GM21529 (cell line): ENCODE results near the gene POLR3GL.

Experiments used
- ATAC-seq: cut with Tn5 transposase; IDR thresholded peaks from one replicate; pipeline ENCODE4 v1.9.1; 2021; ENCODE audit not compliant: unreplicated experiment

POLR3GL gene

DNA sequence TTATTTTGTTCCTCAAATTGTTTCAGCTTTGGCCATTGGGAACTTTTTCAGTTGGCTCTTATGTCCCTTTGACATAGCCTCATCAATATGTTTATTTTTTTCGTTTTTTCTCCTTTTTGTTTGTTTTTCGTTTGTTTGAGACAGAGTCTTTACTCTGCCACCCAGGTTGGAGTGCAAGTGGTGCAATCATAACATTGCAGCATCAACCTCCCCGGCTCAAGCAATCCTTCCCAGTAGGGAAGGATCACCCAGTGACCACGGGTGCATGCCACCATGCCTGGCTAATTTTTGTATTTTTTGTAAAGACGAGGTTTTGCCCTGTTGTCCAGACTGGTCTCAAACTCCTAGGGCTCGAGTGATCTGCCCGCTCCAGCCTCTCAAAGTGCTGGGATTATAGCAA is 8.1 kb downstream of the POLR3GL start:
- ATAC-seq = no peak

DNA sequence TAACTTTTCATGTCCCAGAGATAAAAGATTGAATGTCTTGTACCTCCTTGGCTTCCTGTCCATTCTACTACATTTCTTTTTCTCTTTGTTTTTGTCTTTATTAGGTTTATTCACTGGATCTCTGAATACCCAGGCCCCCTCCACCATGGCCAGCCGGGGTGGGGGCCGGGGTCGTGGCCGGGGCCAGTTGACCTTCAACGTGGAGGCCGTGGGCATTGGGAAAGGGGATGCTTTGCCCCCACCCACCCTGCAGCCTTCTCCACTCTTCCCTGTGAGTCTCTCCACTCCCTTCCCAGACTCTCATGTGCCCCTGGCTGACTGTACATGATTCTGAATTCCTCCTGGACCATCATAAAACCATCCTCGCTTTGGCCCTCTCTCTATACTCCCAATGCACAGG is 10.2 kb downstream of the POLR3GL start:
- ATAC-seq = no peak

DNA sequence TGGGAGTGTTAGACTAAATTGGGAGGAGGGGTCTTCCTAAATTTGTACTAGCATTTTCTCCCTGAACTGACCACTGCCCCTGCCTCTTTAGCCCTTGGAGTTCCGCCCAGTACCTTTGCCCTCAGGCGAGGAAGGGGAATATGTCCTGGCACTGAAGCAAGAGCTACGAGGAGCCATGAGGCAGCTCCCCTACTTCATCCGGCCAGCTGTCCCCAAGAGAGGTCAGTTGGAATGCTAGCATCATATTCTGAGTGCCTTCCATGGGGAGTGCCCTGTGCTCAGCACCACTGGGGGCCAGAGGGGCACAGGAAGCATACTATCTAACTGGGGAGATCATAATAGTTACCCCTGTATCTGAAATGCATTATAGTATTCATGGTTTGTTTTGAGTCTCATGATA is 10.7 kb downstream of the POLR3GL start:
- ATAC-seq = no peak

DNA sequence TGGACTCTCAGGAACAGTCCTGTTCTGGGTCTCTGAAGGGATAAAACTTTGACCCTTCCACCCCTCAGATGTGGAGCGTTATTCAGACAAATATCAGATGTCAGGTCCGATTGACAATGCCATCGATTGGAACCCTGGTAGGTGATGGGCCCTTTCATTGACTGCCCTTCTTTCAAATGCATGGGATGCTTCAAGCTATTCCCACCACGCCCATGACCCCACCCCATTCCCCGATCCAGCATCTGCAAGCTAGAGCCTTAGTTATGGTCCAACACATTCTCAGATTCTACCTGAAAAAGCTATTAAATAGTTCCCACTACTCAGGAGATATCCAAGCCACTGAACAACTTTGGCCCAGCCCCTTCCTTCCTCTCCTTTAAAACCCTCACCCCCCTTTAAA is 12.5 kb downstream of the POLR3GL start:
- no peak for ATAC-seq

DNA sequence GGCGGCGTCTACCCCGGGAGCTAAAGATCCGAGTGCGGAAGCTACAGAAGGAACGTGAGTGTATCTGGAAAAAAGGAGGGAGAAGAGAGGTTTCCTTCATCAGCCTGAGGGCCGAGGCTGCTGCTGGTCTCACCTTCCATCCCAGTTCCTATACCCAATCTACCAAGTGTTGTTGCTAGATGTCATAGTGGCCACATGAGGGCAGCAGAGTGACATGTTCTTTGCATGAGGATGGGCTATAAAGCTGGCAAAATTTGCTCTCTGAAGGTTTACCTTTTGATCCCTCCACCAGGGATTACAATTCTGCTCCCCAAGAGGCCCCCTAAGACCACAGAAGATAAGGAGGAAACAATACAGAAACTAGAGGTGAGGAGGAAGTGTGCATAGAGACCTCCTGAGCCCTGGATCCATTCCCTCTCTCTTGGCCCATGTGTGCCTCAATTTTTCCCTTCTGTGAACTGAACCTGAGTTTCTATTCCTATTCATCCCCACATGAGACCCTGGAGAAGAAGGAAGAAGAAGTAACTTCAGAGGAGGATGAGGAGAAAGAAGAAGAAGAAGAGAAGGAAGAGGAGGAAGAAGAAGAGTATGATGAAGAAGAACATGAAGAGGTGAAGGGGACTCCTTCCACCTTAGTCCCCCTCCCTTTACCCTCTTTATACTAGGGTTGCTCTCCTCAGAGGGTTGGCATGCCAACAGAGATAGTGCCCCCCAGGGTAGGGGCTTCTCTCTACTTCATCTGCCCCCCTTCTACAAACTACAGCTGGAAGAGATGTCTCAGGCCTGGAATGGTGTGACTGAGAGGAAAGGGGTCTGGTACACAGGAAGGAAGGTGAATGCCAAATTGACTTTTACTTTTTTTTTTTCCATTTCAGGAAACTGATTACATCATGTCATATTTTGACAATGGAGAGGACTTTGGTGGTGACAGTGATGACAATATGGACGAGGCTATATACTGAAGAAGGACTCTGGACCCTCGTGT is 13.3 kb downstream of the POLR3GL start:
- no peak for ATAC-seq

DNA sequence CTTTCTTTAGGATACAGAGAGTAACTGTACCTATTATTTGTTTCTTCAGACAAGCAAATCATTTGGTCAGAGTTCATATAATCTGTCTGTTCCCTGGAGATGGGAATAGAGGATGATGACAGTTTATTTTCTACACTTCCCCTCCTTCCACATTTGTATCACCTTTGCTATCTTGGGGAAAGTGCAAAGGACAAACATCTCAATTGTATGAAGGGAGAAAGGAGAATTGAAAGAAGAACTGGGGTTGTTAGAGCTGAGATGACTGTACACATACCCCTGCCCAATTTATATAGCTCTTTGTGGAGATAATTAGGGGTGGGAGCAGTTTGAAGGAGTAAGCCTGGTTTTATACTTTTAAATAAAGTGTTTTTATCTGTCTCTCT is 14.0 kb downstream of the POLR3GL start:
- ATAC-seq = no peak

DNA sequence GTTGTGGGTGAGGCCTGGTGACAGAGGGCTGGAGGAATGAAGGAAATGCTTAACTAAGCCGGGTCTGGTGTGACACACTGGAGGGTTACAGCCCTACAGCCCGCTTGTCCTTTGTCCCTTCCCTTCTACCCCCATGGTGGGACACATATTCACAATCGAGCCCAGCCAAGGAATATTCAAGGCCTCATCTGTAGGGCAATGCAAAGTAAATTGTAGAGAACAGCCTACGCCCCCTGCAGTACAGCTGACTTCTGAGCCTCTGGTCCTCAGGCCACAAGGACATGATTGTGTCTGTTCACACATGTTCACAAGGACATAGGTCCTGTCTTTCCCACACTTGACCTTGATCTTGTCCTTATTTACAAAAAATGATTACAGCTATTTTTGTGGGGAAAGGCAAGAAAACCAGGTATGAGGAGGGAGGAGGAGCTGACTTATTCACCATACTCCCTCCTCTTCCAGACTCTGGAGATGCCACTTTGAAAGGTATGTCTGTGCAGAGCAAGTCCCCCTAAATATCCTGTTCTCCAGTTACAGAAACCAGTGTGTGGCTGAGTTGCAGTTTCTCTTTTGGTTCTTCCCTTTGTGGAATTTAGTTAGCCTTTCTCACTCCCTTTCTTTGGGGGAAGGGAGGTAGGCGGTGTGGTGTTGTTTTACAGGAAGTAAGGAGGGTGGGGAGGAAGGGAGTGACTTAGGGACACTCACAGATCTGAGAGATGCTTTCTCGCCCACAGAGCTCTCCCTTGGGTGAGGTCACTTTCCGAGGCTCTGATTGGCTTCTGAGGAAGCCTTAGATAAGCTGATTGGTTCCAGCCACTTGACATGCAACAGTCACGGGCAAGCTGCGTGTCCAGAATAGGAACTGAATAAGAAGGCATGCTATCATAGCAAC is 14.6 kb downstream of the POLR3GL start:
- peak; percentile 82 for ATAC-seq

DNA sequence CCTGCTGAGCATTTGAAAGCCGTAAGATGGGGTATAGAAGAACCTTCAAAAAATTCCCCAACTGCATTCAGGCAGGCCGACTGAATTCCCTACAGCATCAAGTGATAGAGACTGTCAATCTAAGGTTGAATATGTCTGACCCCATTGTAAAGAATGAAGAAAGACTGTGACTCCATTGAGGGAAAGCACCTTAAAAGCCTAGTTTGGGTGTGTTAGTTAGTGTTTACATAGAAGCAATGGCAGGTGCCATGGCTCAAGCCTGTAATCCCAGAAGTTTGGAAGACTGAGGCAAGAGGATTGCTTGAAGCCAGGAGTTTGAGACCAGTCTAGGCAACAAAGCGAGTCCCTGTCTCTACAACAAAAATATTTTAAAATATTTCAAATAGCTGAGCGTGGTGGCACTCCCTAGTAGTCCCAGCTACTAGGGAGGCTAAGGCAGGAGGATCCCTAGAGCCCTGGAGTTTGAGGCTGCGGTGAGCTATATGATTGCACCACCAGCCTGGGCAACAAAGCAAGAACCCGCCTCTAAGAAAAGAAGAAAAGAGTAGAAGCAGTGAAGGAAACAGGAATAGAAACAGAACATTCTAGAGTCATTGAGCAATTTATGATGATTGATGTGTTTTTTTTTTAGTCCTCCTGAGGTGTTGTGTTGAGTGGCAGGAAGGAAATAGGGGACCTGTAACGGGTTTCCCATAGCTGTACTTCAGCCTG is 15.4 kb downstream of the POLR3GL start:
- ATAC-seq = peak; percentile 26

DNA sequence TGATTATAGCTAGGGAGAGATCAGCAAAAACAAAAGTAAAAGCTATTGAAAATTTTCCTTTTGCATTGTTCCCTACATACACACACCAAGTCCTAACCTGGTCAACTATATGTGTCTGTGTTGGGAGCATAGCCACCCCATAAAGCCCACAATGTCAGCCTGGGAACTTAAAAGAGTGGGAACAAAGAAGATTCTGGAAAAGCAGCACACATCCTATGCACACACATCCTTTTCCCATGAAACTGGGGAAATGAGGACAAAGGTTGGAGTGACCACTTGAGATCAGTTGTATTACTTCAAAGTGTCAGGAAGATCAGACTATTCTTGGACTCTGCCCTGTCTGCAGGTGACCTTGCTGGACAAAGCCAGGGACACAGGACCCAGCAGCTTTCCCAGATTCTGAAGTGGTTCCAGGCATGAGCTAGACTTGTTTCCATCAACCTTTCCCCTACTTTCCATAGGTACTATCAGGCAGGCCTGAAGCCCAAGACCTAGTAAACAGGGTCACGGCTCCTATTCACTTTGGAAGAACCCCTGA is 16.0 kb downstream of the POLR3GL start:
- ATAC-seq = no peak

DNA sequence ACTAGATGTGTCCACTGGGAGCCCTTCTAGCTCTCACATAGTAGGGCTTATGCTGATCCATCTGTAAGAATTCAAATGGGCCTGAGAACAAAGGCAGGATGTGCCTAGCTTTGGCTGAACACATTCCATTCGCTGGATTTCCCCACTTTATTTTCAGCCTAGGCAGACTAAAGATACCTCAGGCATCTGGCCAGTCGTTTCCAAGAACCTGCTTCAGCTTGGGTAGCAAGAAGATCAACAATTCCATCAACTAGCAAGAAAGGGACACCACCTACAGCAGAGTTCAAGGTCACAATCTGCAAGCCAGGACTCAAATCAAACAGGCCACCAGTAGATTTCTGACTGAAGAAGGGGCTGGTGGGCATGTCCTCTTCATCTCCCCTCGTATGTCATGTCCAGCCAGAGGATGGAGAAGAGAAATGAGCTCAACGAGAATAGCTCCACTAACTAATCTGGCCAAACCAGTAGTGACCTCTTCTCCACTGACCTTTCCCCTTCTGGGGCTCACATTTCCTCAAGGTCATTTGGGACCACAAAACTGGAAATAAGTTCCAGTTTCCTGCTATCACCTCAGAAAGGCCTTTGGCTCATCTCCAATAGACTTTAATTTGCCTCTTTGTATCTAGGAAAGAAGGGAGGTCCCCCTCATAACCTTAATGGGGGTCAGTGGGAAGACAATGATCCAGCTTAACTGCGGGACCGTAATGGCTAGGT is 17.7 kb downstream of the POLR3GL start:
- ATAC-seq = no peak

DNA sequence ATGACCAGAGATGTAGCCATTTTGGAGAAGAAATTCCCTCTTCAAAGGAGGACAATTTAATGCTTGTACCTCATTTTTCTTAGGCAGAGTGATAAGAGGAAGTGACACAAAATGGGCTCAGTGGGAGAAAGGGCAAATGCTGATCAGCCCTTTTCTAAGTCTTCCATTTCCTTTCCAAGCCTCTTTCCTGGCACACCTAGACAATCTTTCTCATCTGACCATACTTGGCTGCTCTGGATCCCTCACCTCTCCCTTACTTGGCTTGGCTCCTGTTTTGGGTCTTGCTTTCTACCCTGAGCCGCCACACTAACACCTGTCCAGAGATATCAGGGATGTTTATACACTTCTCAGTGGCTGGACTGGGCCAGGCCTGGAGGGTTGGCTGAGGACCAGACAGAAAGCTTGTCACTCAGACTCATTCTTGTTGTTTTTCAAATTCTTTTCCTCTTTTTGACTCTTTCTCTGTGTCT is 18.8 kb downstream of the POLR3GL start:
- no peak for ATAC-seq

DNA sequence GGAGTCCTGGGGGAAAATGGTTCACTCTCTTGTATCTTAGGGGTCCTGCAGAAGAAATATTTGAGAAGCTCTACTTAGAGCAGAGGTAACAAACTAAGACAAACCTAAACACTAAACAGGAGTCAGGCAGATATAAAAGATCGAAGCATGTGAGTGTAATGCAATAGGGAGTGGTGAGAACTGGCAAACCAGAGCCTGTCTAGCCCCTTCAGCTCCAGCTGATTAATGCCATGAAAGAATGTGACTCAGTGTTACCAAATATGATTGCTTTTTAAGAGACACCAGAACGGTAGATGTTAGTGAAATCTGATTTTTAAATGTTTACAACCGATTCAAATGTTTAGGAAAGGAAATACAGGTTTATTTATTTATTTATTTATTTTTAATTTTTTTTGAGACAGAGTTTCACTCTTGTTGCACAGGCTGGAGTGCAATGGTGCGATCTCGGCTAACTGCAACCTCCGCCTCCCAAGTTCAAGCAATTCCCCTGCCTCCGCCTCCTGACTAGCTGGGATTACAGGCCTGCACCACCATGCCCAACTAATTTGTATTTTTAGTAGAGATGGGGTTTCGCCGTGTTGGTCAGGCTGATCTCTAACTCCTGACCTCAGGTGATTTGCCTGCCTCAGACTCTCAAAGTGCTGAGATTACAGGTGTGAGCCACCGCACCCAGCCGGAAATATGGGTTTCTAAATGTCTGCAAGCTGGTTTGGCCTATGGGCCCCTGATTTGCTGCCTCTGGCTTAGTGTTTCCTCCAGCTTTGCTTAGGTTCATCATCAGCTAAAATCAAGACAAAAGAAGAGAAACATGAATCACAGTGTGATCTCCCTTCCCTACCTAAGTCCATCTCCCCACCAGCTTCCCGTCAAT is 19.7 kb downstream of the POLR3GL start:
- ATAC-seq = no peak

DNA sequence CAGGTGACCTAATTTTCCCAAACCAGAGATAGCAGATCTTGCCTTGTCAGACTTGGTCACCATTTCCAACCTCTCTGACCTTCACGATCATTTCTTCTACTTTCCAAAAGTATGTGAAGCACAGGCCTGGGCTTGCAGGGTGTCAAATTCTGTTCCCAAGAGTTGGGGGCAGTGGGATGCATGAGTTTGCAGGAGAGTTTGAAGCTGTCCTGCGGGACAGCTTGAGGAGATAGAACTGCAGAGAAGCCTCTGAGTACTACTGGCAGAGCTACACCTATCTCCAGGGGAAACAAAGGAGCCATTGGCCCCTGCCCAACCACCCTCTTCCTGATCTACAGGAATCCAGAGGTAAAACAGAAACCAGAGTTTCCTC is 20.6 kb downstream of the POLR3GL start:
- no peak for ATAC-seq

DNA sequence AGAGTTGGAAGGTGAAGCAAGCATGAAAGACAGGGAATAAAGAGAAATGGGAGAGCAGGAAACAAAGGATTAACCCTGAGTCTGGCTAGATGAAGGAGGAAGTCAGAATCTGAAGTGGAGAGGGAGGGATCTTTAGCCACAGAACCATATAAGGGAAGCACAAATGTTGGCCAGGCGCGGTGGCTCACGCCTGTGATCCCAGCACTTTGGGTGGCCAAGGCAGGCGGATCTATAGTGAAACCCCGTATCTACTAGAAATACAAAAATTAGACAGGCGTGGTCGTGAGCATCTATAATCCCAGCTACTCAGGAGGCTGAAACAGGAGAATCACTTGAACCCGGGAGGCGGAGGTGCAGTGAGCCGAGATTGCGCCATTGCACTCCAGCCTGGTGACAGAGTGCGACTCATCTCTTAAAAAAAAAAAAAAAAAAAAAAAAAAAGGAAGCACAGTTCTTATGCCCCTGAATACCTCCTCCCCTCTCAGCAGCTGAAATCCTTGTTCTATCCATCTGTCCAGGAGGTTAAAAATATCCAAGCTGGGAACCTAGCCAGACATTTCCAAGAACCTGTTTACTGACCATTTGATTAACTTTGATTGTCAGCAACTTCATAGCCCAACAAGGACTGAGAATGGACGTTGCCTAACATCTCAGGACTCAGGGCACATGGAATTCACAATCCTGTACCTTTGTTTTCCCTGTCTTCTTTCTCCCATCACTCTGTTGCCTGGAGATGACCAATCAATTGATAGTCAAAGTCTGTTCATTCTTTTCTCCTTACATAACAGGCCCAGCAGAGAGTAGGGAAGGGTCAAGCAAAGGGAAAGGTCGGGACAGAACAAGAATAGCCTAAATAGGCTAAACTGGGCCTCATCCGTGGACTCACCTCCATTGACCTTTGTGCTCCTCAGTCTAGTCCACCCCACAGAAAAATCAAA is 21.3 kb downstream of the POLR3GL start:
- no peak for ATAC-seq

DNA sequence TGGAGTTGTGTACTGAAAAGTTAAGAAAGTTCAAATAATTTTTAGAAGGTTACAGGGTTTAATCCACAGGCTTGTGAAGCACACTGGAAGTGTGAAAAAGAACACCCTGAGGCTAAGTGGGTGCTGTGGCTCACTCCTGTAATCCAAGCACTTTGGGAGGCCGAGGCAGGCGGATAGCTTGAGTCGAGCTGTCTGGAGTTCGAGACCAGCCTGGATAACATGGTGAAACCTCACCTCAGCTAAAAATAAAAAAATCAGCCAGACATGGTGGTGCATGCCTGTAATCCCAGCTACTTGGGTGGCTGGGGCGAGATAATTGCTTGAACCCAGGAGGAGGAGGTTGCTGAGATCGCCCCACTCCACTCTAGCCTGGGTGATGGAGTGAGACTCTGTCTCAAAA is 22.1 kb downstream of the POLR3GL start:
- no peak for ATAC-seq

DNA sequence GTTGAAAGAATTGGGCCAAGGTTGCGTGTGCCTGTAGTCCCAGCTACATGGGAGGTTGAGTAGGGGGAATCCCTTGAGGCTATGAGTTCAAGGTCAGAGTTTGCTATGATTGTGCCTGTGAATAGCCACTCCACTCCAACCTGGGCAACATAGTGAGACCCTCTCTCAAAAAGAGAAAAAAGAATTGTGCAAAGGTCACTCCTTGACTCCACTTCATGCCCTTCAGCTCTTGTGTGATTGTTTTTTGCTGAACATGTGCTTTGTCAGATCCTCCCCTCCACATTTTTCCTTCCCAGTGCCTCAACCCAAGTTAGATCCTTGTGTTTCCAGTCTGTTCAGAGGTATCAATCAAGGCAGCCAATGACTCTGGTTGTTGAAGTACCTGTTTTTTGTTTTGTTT is 23.4 kb downstream of the POLR3GL start:
- no peak for ATAC-seq

DNA sequence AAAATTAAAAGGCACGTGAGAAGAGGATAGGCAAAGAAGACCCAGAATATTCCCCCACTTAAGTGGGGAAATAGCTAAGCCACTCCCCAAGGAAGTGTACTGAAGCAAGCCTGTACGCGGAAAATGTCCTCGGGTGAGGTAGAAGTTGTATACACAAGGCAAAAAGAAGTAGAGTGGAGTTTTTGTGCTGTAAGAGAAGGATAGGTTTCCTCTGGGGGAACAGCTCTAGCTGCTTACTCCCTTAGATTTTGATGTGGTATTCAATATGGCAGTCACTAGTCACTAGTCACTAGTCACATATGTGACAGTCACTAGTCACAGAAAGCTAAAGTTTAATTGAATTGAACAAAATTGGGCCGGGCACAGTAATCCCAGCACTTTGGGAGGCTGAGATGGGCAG is 24.3 kb downstream of the POLR3GL start:
- ATAC-seq = no peak

DNA sequence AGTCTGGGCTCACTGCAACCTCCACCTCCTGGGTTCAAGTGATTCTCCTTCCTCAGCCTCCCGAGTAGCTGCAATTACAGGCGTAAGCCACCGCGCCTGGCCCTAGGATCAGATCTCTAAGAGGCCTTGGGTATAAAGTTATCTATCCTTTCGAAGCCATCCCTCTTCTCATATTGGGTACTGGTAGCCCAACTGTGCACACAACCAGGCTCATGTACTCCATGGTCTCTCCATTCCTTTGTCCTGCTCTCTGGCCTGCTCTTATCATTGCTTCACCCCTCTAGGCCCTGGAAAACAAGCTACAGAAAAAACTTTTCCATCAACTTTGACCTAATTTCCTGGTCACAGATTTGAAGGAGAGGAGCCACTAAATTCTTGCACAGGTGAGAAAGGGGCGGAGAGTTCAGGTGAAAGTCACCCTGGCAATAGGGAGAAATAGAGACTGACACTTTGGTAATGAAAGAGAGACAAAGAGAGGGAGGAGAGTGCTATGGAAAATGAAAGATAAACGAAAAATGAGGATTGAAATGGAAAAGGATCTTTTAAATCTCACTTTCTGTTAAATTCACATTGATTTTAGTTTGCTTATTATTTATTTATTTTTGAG is 25.9 kb downstream of the POLR3GL start:
- no peak for ATAC-seq
